AG04450 (cell line): Measurements from ENCODE around the gene TOP3B. TPM values are rescaled to one million over a fixed set of nuclear protein-coding genes. Genes with fewer than 3 reads are reported as not detected.

ENCODE experiments used
- CTCF ChIA-PET: fragments of 300-600, 350-600 bp; formaldehyde crosslinking; extraction: SDS; loops from one replicate; lab custom pipeline; 2022; ENCODE audit warnings: antibody characterized with exemption, inconsistent platforms; lab: Charles Lee
- POLR2A ChIA-PET: fragments of 350-600 bp; formaldehyde crosslinking; extraction: SDS; loops from one replicate; lab custom pipeline; 2021; ENCODE audit warnings: antibody characterized with exemption, inconsistent platforms; lab: Yijun Ruan, JAX
- DNase-seq: peaks from one replicate; pipeline ENCODE4 v3.0.0-alpha.2; 2011; ENCODE audit warnings: low read depth, low spot score
- H3K27ac ChIP-seq: one replicate; pipeline ENCODE4 v1.5.1; 2012; ENCODE audit warnings: low read depth, low read length, control low read depth
- H3K27me3 ChIP-seq: one replicate; pipeline ENCODE4 v1.6.0; 2012; ENCODE audit warnings: low read length; ENCODE audit not compliant: control insufficient read depth, insufficient read depth
- H3K4me3 ChIP-seq: 2 replicates; pipeline ENCODE4 v1.5.1; 2011; ENCODE audit warnings: mild to moderate bottlenecking, low read depth, low read length, control low read depth
- H3K9me3 ChIP-seq: 2 replicates; pipeline ENCODE4 v1.5.1; 2012; ENCODE audit warnings: low read length; ENCODE audit not compliant: control insufficient read depth, insufficient read depth
- CTCF ChIP-seq: IDR thresholded peaks from 2 replicates; pipeline ENCODE4 v1.5.1; 2011; ENCODE audit warnings: low read depth, low read length, control low read depth, inconsistent platforms
- polyA plus RNA-seq: library from polyadenylated mRNA; depleted of rRNA; stranded (reverse); fragments of >200 nt; gene quantifications from 2 replicates; pipeline ENCODE4 v1.2.3, GENCODE V29; 2011

TOP3B gene
- polyA plus RNA-seq, 1 experiment, result 10.3 TPM

- Histone ChIP-seq H3K27me3 (no peaks in the 10 kb centered on the region), H3K9me3 (no peaks in the 10 kb centered on the region; the same call in 1 of the 2 replicates), H3K27ac (no peak overlapping the region), H3K4me3 (no peak overlapping the region)
- no peak for DNase-seq
- POLR2A ChIA-PET, result no interaction called here
- CTCF ChIA-PET, result interaction anchor here (0.9 kb wide), 1 partner anchor 12 kb away, joined by 3 read pairs; the partner anchor contains the start of gene PPM1F
- TF ChIP-seq CTCF, result no peak
Observed at GRCh38 chr22:21964918-21965484, 17.6 kb downstream of the TOP3B start.

- ChIA-PET CTCF (interaction anchor here (2.0 to 3.1 kb wide), 2 partner anchors 8 to 11 kb away, joined by 7 to 15 read pairs; partner anchors contain the start of gene PPM1F), POLR2A (no interaction called here)
- DNase-seq, result no peak
- Histone ChIP-seq H3K27me3 (no peaks in the 10 kb centered on the region), H3K27ac (no peak overlapping the region), H3K4me3 (no peak overlapping the region), H3K9me3 (no peaks in the 10 kb centered on the region; the same call in 1 of the 2 replicates)
- no peak for TF ChIP-seq CTCF
Observed at GRCh38 chr22:21964234-21964633, 18.4 kb downstream of the TOP3B start.

GRCh38 chr22:21963790-21964211 lies 18.8 kb downstream of the TOP3B start:
- POLR2A ChIA-PET, result no interaction called here
- CTCF ChIA-PET, result interaction anchor here (2.0 to 3.1 kb wide), 2 partner anchors 9 to 11 kb away, joined by 7 to 15 read pairs; partner anchors contain the start of gene PPM1F
- no peaks in the 10 kb centered on the region for H3K27me3 ChIP-seq
- no peak overlapping the region for H3K27ac ChIP-seq
- no peak for DNase-seq
- H3K9me3 ChIP-seq, result no peaks in the 10 kb centered on the region; the same call in 1 of the 2 replicates
- no peak overlapping the region for H3K4me3 ChIP-seq
- TF ChIP-seq CTCF, result no peak

GRCh38 chr22:21963286-21963685 lies 19.3 kb downstream of the TOP3B start:
- CTCF ChIA-PET, result interaction anchor here (2.0 to 3.1 kb wide), 2 partner anchors 9 to 10 kb away, joined by 7 to 15 read pairs; partner anchors contain the start of gene PPM1F
- no peak overlapping the region for H3K4me3 ChIP-seq
- no peak overlapping the region for H3K27ac ChIP-seq
- TF ChIP-seq CTCF, result no peak
- no peak for DNase-seq
- POLR2A ChIA-PET, result no interaction called here
- no peaks in the 10 kb centered on the region for H3K27me3 ChIP-seq
- no peaks in the 10 kb centered on the region; the same call in 1 of the 2 replicates for H3K9me3 ChIP-seq

GRCh38 chr22:21962655-21962949 lies 20.0 kb downstream of the TOP3B start:
- POLR2A ChIA-PET, result no interaction called here
- TF ChIP-seq CTCF, result no peak

More at GRCh38 chr22:21962655-21962949, 20.0 kb downstream of the TOP3B start:
- Histone ChIP-seq H3K27ac (no peak overlapping the region), H3K27me3 (no peaks in the 10 kb centered on the region), H3K9me3 (no peaks in the 10 kb centered on the region; the same call in 1 of the 2 replicates), H3K4me3 (no peak overlapping the region)
- DNase-seq, result no peak
- CTCF ChIA-PET, result interaction anchor here (2.0 to 3.1 kb wide), 2 partner anchors 9 to 10 kb away, joined by 7 to 15 read pairs; partner anchors contain the start of gene PPM1F
